Endothelial cell of umbilical vein (primary cell): ENCODE results near the gene ANO1. TPM values are rescaled to one million over a fixed set of nuclear protein-coding genes. Genes with fewer than 3 reads are reported as not detected.

ENCODE experiments used
- BruUV-seq: library from RNA; stranded (reverse); fragments of 400-500 nt; replicated peaks from 2 replicates; lab custom pipeline; 2021; lab: Mats Ljungman, UMichigan
- CTCF ChIA-PET: fragments of 300-600, 350-600 bp; sonication (Branson Sonifier 250); formaldehyde crosslinking; loops from one replicate; lab custom pipeline; 2021; ENCODE audit warnings: antibody characterized with exemption, inconsistent platforms; lab: Charles Lee
- POLR2A ChIA-PET: fragments of 300-600, 350-600 bp; sonication (Branson Sonifier 250); formaldehyde crosslinking; loops from one replicate; lab custom pipeline; 2021; ENCODE audit warnings: antibody characterized with exemption, inconsistent platforms; lab: Charles Lee
- DNase-seq: peaks from one replicate; pipeline ENCODE4 v3.0.0-alpha.2; 2011; ENCODE audit warnings: low read depth, low spot score
- FAIRE-seq: peaks from 2 replicates; lab custom pipeline; 2011; peaks lifted over from hg19 to GRCh38; lab: Jason Lieb, UNC
- H2AFZ ChIP-seq: 2 replicates; pipeline ENCODE4 v1.6.0; 2012; ENCODE audit warnings: low read depth, low read length, control low read depth, inconsistent platforms
- H3K27ac ChIP-seq: 2 replicates; pipeline ENCODE4 v1.5.1; 2011; ENCODE audit warnings: low read depth, mild to moderate bottlenecking, control low read depth, low read length, moderate library complexity; ENCODE audit not compliant: insufficient read depth
- H3K27me3 ChIP-seq, 2 experiments: 2 replicates each; pipeline versions ENCODE4 v1.6.0 to v1.6.1; 2011; ENCODE audit warnings: low read length in 2 of 2, mixed read lengths in 1 of 2; ENCODE audit not compliant: control insufficient read depth in 2 of 2, insufficient read depth in 2 of 2
- H3K36me3 ChIP-seq, 2 experiments: 2 replicates in 1 of 2; 3 replicates in 1 of 2; pipeline ENCODE4 v1.5.1; 2011; ENCODE audit warnings: low read length in 2 of 2, mild to moderate bottlenecking in 1 of 2, moderate library complexity in 1 of 2; ENCODE audit not compliant: control insufficient read depth in 2 of 2, insufficient read depth in 2 of 2; ENCODE audit errors: extremely low read depth in 1 of 2
- H3K4me1 ChIP-seq: 3 replicates; pipeline ENCODE4 v1.5.1; 2011; ENCODE audit warnings: mild to moderate bottlenecking, low read length; ENCODE audit not compliant: control insufficient read depth, insufficient read depth; ENCODE audit errors: extremely low read depth
- H3K4me2 ChIP-seq: 2 replicates; pipeline ENCODE4 v1.6.1; 2011; ENCODE audit warnings: low read length, control low read depth, mixed read lengths; ENCODE audit not compliant: insufficient read depth
- H3K4me3 ChIP-seq, 3 experiments: fragments of 200-600 bp in 1 of 3; sonication (generic), shearing (Covaris generic) in 1 of 3; replicated peaks in 1 of 3; 2 replicates each; pipeline ENCODE4 v1.5.1; 2011 to 2016; ENCODE audit warnings: control low read depth in 3 of 3, low read length in 3 of 3, mild to moderate bottlenecking in 2 of 3, inconsistent platforms in 1 of 3, low read depth in 1 of 3, moderate library complexity in 1 of 3; ENCODE audit not compliant: insufficient read depth in 1 of 3
- H3K79me2 ChIP-seq: 2 replicates; pipeline ENCODE4 v1.6.0; 2012; ENCODE audit warnings: low read length, inconsistent platforms; ENCODE audit not compliant: control insufficient read depth, insufficient read depth
- H3K9ac ChIP-seq: replicated peaks from 2 replicates; pipeline ENCODE3; 2011; ENCODE audit warnings: low read length, control low read depth; ENCODE audit not compliant: insufficient read depth; ENCODE audit errors: extremely low read depth
- H3K9me1 ChIP-seq: replicated peaks from 3 replicates; pipeline ENCODE4 v1.6.0; 2011; ENCODE audit warnings: mild to moderate bottlenecking, low read length; ENCODE audit not compliant: control insufficient read depth, insufficient read depth; ENCODE audit errors: extremely low read depth
- H3K9me3 ChIP-seq: replicated peaks from 2 replicates; pipeline ENCODE4 v1.5.1; 2012; ENCODE audit warnings: low read length, inconsistent platforms; ENCODE audit not compliant: control insufficient read depth, insufficient read depth
- H4K20me1 ChIP-seq: replicated peaks from 2 replicates; pipeline ENCODE3; 2011; ENCODE audit warnings: mild to moderate bottlenecking, low read length; ENCODE audit not compliant: control insufficient read depth, insufficient read depth; ENCODE audit errors: extremely low read depth
- GATA2 ChIP-seq: IDR thresholded peaks from 2 replicates; pipeline ENCODE4 v1.7.0; 2011; ENCODE audit warnings: low read depth, mild to moderate bottlenecking, moderate library complexity, mixed read lengths, low read length; ENCODE audit not compliant: insufficient read length, insufficient read depth
- JUN ChIP-seq: IDR thresholded peaks from 2 replicates; pipeline ENCODE4 v1.6.1; 2011; ENCODE audit warnings: borderline replicate concordance, low read depth; ENCODE audit not compliant: insufficient read length, insufficient read depth
- MAX ChIP-seq: IDR thresholded peaks from 2 replicates; pipeline ENCODE4 v1.6.1; 2011; ENCODE audit not compliant: insufficient read depth, insufficient read length
- MYC ChIP-seq: IDR thresholded peaks from one replicate; pipeline ENCODE4 v1.6.1; 2011; ENCODE audit warnings: mild to moderate bottlenecking, low read depth, low read length
- POLR2A ChIP-seq: IDR thresholded peaks from 2 replicates; pipeline ENCODE4 v1.6.1; 2012; ENCODE audit warnings: low read depth, mild to moderate bottlenecking, control low read depth, low read length
- dilution Hi-C: fragments of 300-500 bp; cut with MboI; formaldehyde crosslinking; loops from one replicate; pipeline ENCODE4 v1.15.0; 2019; ENCODE audit warnings: low sequenced_read_pairs; ENCODE audit not compliant: extremely low pct_ligation_motif_present
- intact Hi-C: fragments of 100-400 bp; cut with micrococcal nuclease; formaldehyde crosslinking; loops from one replicate; pipeline ENCODE4 v1.10.0; 2022
- polyA plus RNA-seq, 4 experiments: library from polyadenylated mRNA; depleted of rRNA in 3 of 4; stranded (reverse) in 3 of 4; unstranded in 1 of 4; fragments of >200 nt; gene quantifications; 2 replicates each; pipeline versions ENCODE4 v1.2.1 to v1.2.3, GENCODE V29; 2011 to 2012; ENCODE audit warnings: missing spikeins in 1 of 4
- small RNA-seq: library from RNA; depleted of rRNA; stranded (forward); fragments of <200 nt; gene quantifications from one replicate; pipeline ENCODE3, GENCODE V24; 2012; ENCODE audit warnings: low replicate concordance, low read depth; ENCODE audit not compliant: insufficient read depth, insufficient read length
- total RNA-seq: library from RNA; stranded (reverse); gene quantifications from 2 replicates; pipeline ENCODE4 v1.2.3, GENCODE V29; 2021

Gene ANO1
- total and polyA plus RNA-seq, 2 donors (not counting 3 experiments of a cell fraction or from before 2014, with no cell fraction given): 0.03 to 0.40 TPM

DNA sequence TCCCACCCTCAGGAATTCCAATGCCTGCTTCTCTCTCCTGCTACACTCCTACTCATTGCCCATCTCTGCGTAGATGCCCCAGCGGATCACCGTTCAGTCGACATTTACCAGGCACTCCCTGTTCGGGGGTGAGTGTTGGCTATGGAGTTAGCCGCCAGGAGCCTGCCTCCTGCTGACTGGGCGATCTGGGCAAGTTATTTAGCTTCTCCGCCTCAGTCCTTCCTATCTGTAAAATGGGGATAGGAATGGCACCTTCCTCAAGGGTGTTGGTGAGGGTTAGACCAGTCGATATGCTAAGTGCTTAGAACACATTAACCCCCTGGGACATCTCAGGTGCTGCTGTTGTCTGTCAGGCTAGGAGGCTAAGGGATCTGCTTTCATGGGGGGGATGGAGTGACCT, 155.8 kb downstream of the ANO1 start:
- no peaks in the 10 kb centered on the region for H4K20me1 ChIP-seq
- no peaks in the 10 kb centered on the region for H3K79me2 ChIP-seq
- DNase-seq (no peak), FAIRE-seq (no peak)
- H3K4me1 ChIP-seq: peaks cover 7% of the 10 kb centered on the region
- H3K36me3 ChIP-seq: no peaks in the 10 kb centered on the region
- no peak overlapping the region for H3K4me2 ChIP-seq
- H3K27me3 ChIP-seq: no peaks in the 10 kb centered on the region
- ChIA-PET POLR2A (no interaction called here), CTCF (interaction anchor here (1.3 kb wide), 1 partner anchor 8 kb away, joined by 3 read pairs; no protein-coding TSS in a partner anchor)
- no peak overlapping the region for H3K27ac ChIP-seq
- H2AFZ ChIP-seq: no peak overlapping the region
- TF ChIP-seq JUN (no peak), GATA2 (no peak), POLR2A (no peak), MAX (no peak), MYC (no peak)
- H3K9me3 ChIP-seq: no peaks in the 10 kb centered on the region
- no TSS peak for BruUV-seq
- no peaks in the 10 kb centered on the region for H3K9me1 ChIP-seq
- no peak overlapping the region for H3K9ac ChIP-seq
- no peak overlapping the region for H3K4me3 ChIP-seq
- dilution Hi-C loops (no loop called here), intact Hi-C loops (loop anchor here (1.0 kb wide), 1 partner anchor 30 kb away; no protein-coding TSS in a partner anchor)

Small RNAs within 50 kb of the gene (small RNA-seq; reads per million reads assigned to genes)
- not detected for gene RNU6-1175P

Other genes with a start within 250 kb of the ANO1 start
- 42.5 and 45.1 TPM in 2 replicates for gene FADD, start 125.0 kb downstream of the ANO1 start, total RNA-seq
- gene FADD, start 125.0 kb downstream of the ANO1 start, polyA plus RNA-seq: 34.6 and 35.4 TPM in 2 replicates
- 60.7 and 60.9 TPM in 2 replicates for gene PPFIA1, start 192.4 kb downstream of the ANO1 start, total RNA-seq
- gene PPFIA1, start 192.4 kb downstream of the ANO1 start, polyA plus RNA-seq: 44.3 and 49.9 TPM in 2 replicates